Kidney (tissue), 14 donors: Measurements from ENCODE around the gene IL21R. TPM values are rescaled to one million over a fixed set of nuclear protein-coding genes. Genes with fewer than 3 reads are reported as not detected.

Experiments used
- DNase-seq, 5 donors: peaks; one replicate each; pipeline ENCODE4 v3.0.0-alpha.2; 2013 to 2020
- FAIRE-seq: peaks from 2 replicates; lab custom pipeline; 2012; peaks lifted over from hg19 to GRCh38; lab: Jason Lieb, UNC
- H3K27ac ChIP-seq, 2 donors: one replicate each; pipeline ENCODE4 v1.7.0; 2013; ENCODE audit warnings: low read depth in 2 of 2, low read length in 2 of 2, inconsistent platforms in 1 of 2
- H3K27me3 ChIP-seq: one replicate; pipeline ENCODE4 v1.7.1; 2013; ENCODE audit warnings: low read length, inconsistent platforms; ENCODE audit not compliant: control insufficient read depth, insufficient read depth
- H3K36me3 ChIP-seq, 3 donors: one replicate each; pipeline versions ENCODE4 v1.7.0 to v1.7.1; 2013; ENCODE audit warnings: low read length in 3 of 3, control low read depth in 1 of 3, inconsistent platforms in 1 of 3; ENCODE audit not compliant: insufficient read depth in 3 of 3, control insufficient read depth in 2 of 3
- H3K4me1 ChIP-seq, 3 donors: one replicate each; pipeline versions ENCODE4 v1.7.0 to v1.7.1; 2013; ENCODE audit warnings: low read length in 3 of 3, inconsistent platforms in 1 of 3, low read depth in 1 of 3; ENCODE audit not compliant: control insufficient read depth in 2 of 3, insufficient read depth in 2 of 3
- H3K4me3 ChIP-seq, 3 donors: one replicate each; pipeline versions ENCODE4 v1.7.0 to v1.8.1; 2013; ENCODE audit warnings: low read length in 3 of 3, control low read depth in 1 of 3, inconsistent platforms in 1 of 3
- H3K9ac ChIP-seq, 3 donors: one replicate each; pipeline versions ENCODE4 v1.7.0 to v1.7.1; 2013; ENCODE audit warnings: low read length in 3 of 3, control low read depth in 1 of 3, inconsistent platforms in 1 of 3
- H3K9me3 ChIP-seq, 3 donors: one replicate each; pipeline versions ENCODE4 v1.7.0 to v1.7.1; 2013; ENCODE audit warnings: low read length in 3 of 3, control low read depth in 1 of 3, inconsistent platforms in 1 of 3; ENCODE audit not compliant: control insufficient read depth in 2 of 3, insufficient read depth in 1 of 3
- CTCF ChIP-seq: IDR thresholded peaks from 3 replicates; pipeline ENCODE4 v1.5.1; 2012; ENCODE audit warnings: mild to moderate bottlenecking, moderate library complexity, borderline replicate concordance; ENCODE audit not compliant: insufficient read depth; ENCODE audit errors: extremely low read depth
- intact Hi-C: fragments of 100-400 bp; cut with DNase I; formaldehyde crosslinking; loops from one replicate; pipeline ENCODE4 v1.11.1; 2022
- polyA plus RNA-seq: library from polyadenylated mRNA; stranded (reverse); fragments of 350-450 nt; fragmentation: Illumina TruSeq; extraction: RNeasy Lipid Tissue Mini Kit (QIAGEN cat#74804); gene quantifications from one replicate; pipeline ENCODE4 v1.2.3, GENCODE V29; 2014; ENCODE audit warnings: low read depth, low replicate concordance; ENCODE audit not compliant: insufficient read depth
- total RNA-seq: library from RNA; stranded (reverse); fragmentation: NEBNext Ultra II Directional; extraction: Animal tissue kit (Norgen Biotek cat#: 25700); gene quantifications from one replicate; pipeline ENCODE4 v1.2.1, GENCODE V29; 2021
- donor health status: control.
- donor health status: control.
- donor health status: control.
- donor health status: control.
- donor health status: control.
- donor health status: DM: yes; HTN: yes; CAD: no.
- donor health status: Normal renal cell carcinoma (clear cell type).

Gene IL21R
- total and polyA plus RNA-seq, 2 donors from 2014 or later = 0.65 to 3.0 TPM

GRCh38 chr16:27486344-27486743 lies 84.4 kb downstream of the IL21R start:
- no peak for TF ChIP-seq CTCF
- H3K27me3 ChIP-seq = no peaks in the 10 kb centered on the region
- no peak overlapping the region for H3K27ac ChIP-seq
- peak in 1 of 5 donors; percentile 15 for DNase-seq
- H3K9ac ChIP-seq = no peak overlapping the region
- peaks cover 0 to 21% (median 18%) of the 10 kb centered on the region in 3 donors for H3K4me1 ChIP-seq
- peaks cover 7 to 72% (median 60%) of the 10 kb centered on the region in 3 donors for H3K36me3 ChIP-seq
- H3K4me3 ChIP-seq = no peak overlapping the region
- intact Hi-C loops = no loop called here
- H3K9me3 ChIP-seq = no peaks in the 10 kb centered on the region
- FAIRE-seq = no peak

- Histone ChIP-seq H3K36me3 (peaks cover 8 to 70% (median 60%) of the 10 kb centered on the region in 3 donors), H3K27me3 (no peaks in the 10 kb centered on the region), H3K4me1 (peaks cover 0 to 20% (median 14%) of the 10 kb centered on the region in 3 donors), H3K4me3 (no peak overlapping the region), H3K27ac (no peak overlapping the region), H3K9me3 (no peaks in the 10 kb centered on the region), H3K9ac (no peak overlapping the region)
- DNase-seq (peak in 1 of 5 donors; percentile 9), FAIRE-seq (no peak)
- TF ChIP-seq CTCF = no peak
- intact Hi-C loops = no loop called here
These were observed 84.8 kb downstream of the IL21R start for GRCh38 chr16:27486760-27487159.

- no peaks in the 10 kb centered on the region for H3K27me3 ChIP-seq
These were observed 87.4 kb downstream of the IL21R start for GRCh38 chr16:27489421-27489820.

More at GRCh38 chr16:27489421-27489820, 87.4 kb downstream of the IL21R start:
- H3K9ac ChIP-seq = no peak overlapping the region
- no peak overlapping the region for H3K4me3 ChIP-seq
- DNase-seq (peak in 1 of 5 donors; percentile 59), FAIRE-seq (no peak)
- TF ChIP-seq CTCF = no peak
- peaks cover 6 to 64% (median 46%) of the 10 kb centered on the region in 3 donors for H3K36me3 ChIP-seq
- peaks cover 0 to 5% (median 0%) of the 10 kb centered on the region in 3 donors for H3K4me1 ChIP-seq
- no peaks in the 10 kb centered on the region for H3K9me3 ChIP-seq
- intact Hi-C loops = no loop called here
- H3K27ac ChIP-seq = no peak overlapping the region
